ENCODE data around the gene TMEFF2.
"Not testable (repeated sequence)": the region's sequence is repeated elsewhere in the genome, so short reads cannot be mapped to it uniquely, and the experiment has no call there.

Gene TMEFF2

DNA sequence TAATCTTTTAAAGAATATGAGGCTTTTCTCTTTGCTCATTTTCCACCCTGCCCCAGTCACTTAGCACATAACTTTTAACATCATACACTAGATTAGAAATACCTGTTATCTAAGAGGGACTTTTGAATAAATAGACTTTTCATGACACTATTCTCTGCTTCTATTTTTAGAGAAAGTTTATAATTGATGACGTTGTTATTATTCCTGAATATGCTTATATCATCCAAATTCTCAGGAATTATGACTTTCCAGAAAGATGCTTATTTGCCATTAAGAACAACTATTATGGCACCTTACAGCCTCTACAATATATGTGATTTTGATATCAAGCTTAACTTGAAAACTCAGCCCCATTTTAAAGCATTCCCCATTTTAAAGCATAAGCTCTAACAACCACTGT, 11.4 kb downstream of the TMEFF2 start:
- no peak for DNase-seq (ENCODE audit: low read depth in 2 of 2)

DNA sequence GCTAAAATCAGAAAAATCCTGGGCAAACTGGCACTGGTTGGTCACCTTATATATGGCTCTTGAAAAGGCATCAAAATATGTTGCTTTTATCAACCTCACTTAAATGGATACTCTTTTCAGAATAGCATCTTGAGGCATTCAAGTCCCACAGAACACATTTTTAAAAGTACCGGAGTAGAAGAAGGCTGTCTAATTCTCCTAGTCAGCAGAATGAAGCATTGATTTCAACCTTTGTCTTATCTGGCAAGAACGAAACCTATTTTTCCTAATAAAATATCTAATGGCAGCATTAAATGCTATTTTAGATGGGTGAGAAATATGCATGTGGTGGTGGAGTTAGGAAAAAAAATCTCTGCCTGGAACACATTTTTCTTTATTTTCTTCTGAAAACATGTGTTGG, 27.8 kb downstream of the TMEFF2 start:
- no peak for DNase-seq (ENCODE audit: low read depth in 2 of 2)

GRCh38 chr2:192165842-192166241, 28.9 kb downstream of the TMEFF2 start:
- DNase-seq (ENCODE audit: low read depth in 2 of 2) = no peak

DNA sequence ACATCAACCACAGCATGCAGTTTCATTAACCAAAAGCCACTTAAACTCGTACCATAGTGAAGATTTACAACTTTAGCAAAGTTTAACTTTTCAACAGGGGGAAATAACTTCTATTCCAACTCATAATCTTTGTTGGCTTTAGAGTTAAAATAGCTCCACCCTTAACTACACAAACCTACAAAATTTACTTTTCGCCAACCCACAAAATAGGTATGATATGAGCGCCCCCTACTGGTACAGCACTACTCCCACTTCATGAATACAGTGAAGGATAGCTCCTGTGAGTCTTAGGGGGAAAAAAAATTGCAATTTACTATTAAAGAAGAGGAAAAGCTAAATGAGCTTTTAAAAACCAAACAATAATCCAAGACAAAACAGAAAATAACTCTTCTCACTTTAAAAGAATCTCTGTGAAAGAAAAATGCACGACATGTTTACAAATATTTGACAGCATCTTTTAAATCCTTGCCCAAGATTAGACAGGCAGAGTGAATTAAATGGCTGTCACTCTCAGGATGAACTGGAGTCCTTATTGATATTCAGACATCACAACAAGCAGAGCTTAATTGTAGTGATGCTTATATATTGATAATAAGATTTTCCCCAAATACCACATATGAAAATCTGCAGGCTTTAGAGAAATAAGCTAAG, 32.2 kb downstream of the TMEFF2 start:
- DNase-seq (ENCODE audit: low read depth in 2 of 2) = peak; percentile 46 to 58

DNA sequence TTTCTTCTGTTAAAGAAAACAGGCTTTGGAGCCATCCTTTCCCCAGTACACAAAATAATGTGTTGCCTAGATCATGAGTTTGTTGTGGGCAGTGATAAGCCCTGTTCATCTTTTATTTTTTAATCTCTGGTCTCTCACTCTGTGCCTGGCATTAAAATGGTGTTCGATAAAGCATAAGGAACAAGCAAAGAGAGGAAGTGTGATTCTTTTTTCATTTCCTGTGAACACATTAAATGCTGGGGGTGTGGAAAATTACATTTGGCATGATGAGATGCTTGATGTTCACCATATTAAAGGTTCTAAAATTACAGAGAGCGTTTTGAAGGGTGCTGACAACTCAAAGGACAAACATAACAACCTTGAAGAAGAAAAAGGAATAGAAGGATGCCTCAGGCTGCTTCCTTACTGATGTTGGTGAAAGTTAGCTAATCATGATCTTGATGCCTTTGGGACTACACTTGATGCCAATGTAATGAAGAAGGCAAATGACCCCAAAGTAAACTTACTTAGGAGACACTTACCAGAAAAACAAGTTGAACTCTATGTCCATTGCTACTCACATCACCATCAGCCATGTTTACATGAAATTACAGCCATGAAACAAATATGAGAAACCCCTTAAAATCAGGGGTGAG, 33.0 kb downstream of the TMEFF2 start:
- DNase-seq (ENCODE audit: low read depth in 2 of 2) = no peak

DNA sequence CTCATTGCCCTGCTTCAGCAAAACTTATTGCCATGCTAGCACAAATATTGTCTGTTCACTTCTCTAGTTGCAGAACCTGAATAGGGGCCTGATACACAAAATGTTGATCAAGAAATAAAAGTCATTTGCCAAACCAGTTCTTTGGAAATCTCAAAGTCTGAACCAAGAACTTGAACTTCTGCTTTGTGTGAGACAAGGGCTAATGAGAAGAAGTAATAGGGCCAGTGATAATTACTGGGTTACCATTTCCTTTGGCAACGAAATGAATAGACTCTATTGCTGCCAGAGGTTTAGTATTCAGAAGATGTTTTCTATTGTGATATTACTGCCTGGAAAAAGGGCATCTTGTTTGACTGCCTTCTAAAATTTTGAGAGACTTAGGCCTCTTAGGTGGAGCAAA, 35.0 kb downstream of the TMEFF2 start:
- DNase-seq (ENCODE audit: low read depth in 2 of 2) = no peak

DNA sequence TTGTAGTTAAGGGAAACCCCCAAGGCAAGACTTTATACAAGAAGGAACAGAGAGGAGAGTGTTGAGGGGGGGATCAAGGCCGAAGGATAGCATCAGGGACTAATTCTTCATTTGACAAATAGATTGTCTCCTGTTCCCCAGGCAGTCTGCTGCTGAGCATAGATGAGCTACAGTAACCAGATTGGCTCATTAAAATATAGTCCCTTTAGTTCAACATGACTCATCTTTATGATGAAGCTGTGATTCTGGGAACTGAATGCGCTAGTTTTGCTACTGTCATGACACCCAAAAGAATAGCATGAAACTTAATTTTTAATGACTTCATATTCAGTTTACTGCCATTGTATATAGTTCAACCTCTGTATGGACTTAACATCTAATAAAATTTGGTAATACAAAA, 35.5 kb downstream of the TMEFF2 start:
- no peak for DNase-seq (ENCODE audit: low read depth in 2 of 2)

DNA sequence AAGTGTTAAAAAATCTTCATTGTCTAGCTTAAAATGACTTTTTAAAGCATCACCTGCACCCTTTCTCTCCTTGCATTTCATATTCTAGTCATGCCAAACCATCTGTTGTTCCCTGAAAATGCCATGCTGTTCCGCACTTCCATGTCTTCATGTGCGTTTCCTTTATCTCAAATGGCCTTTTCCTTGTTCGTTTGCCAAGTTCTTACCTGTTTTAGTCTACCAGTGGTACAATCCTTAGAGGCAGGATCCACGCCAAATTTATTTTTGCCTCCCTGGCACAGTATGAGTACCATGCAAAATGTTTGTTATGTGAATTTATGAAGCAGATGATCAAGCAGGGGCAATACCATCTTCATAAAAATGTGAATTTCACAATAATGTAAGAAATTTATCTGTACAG, 37.0 kb downstream of the TMEFF2 start:
- DNase-seq (ENCODE audit: low read depth in 2 of 2) = no peak

GRCh38 chr2:192155511-192156118, 39.1 kb downstream of the TMEFF2 start:
- DNase-seq (ENCODE audit: low read depth in 2 of 2) = no peak

GRCh38 chr2:192153561-192153960, 41.2 kb downstream of the TMEFF2 start:
- no peak for DNase-seq (ENCODE audit: low read depth in 2 of 2)

GRCh38 chr2:192151853-192152252, 42.9 kb downstream of the TMEFF2 start:
- no peak for DNase-seq (ENCODE audit: low read depth in 2 of 2)

DNA sequence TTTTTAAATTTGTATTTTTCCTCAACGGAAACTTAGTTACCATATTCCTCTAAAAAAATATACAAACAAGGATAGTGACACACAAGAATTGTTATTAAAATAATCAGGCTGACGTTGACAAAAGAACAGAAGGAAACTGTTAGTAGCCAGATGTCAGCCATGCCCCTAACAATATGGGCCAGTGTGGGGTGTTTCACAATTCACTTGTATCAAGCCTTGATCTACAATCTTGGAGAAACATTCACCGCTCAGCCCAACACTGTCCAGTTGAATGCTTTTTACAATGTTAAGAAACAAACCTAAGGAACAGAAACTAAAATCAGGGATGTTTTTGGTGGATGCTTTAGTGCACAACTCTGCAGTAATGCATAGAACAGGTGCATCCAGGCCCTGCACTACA, 44.6 kb downstream of the TMEFF2 start:
- DNase-seq (ENCODE audit: low read depth in 2 of 2) = no peak

DNA sequence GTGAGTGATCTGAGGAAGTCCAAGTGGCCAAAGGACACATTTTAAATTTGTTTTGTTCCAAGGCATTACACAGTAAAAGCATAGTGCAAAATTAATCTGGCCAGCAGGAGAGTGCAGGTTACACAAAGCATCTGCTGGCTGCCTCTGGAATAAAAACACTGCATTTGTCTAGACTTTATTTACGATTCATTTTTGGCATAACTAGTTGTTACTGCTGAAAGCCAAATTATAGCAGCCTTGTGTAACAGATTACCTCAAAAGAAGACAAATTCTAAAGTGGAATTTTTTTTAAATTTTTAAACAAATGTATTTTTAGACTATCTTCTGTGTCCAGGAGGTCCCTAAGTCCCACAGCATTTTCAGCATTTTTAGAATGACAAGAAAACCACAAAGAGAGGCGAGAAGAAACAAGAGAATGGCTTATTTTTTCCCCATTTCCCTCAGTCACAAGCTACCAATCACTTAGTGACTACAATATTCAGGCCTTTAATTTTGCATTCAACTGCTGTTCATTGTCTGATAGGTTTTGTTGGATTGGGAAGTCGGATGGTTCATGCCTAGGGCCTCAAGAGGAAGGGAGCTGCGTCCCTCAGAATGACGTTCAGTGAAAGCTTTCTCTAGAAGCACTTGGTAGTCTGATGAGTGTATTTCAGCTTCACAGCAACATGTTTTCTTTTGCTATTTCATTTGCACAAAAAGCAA, 46.0 kb downstream of the TMEFF2 start:
- DNase-seq (ENCODE audit: low read depth in 2 of 2) = no peak

DNA sequence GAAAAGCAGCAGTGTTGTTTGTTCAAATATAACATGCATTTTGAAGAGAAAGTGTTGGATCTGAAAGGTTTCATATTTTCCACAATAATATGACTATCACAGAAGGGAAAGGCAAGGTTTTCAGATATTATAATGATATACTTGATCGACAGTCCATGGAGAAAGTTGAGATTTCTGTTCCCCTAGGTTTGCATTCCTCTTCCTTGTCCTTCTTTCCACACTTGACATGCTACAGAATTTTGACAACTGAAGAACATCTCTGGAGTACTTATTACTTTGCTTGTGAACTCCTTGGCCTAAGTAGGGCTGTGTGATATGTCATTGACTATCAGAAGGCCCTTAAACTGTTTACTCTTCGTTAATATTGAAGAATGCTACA, 46.5 kb downstream of the TMEFF2 start:
- no peak for DNase-seq (ENCODE audit: low read depth in 2 of 2)

GRCh38 chr2:192146069-192147015, 48.4 kb downstream of the TMEFF2 start:
- DNase-seq (ENCODE audit: low read depth in 2 of 2) = no peak

DNA sequence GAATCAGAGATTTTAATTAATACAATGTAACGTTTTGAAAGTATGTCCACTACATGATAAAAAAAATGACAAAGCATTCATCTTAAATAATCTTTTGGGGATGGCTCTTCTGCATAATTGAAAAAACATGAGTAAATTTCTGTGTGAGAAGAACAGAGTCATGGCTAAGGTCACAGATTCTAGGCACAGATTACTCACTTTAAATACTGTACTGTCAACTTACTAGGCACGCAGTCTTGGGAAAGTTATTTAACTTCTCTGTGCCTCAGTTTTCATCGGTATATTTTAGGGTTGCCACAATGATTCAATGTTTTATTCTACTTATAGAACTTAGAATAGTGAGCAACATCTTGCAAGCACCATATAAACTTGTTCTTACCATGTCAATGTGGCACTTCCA, 49.2 kb downstream of the TMEFF2 start:
- no peak for DNase-seq (ENCODE audit: low read depth in 2 of 2)

GRCh38 chr2:192140236-192140839, 54.4 kb downstream of the TMEFF2 start:
- DNase-seq (ENCODE audit: low read depth in 2 of 2) = no peak

GRCh38 chr2:192139813-192140212, 54.9 kb downstream of the TMEFF2 start:
- DNase-seq (ENCODE audit: low read depth in 2 of 2) = no peak

- no peak for DNase-seq (ENCODE audit: low read depth in 2 of 2)
These were observed 57.3 kb downstream of the TMEFF2 start for GRCh38 chr2:192137451-192137850.

DNA sequence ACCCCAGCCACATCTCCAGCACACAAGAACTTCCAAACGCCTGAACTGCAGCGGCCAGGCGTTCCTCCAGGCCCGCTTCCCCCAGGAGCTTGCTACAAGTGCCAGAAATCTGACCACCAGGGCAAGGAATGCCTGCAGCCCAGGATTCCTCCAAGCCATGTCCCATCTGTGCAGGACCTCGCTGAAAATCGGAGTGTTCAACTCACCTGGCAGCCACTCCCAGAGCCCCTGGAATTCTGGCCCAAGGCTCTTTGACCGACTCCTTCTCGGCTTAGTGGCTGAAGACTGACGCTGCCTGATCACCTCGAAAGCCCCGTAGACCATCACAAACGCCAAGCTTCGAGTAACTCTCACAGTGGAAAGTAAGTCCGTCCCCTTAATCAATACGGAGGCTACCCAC, 62.1 kb downstream of the TMEFF2 start:
- not testable (repeated sequence) for DNase-seq (ENCODE audit: low read depth in 2 of 2)

- not testable (repeated sequence) for DNase-seq (ENCODE audit: low read depth in 2 of 2)
These were observed 64.4 kb downstream of the TMEFF2 start for GRCh38 chr2:192130312-192130711.

Data from stimulated activated CD4-positive, alpha-beta T cell treated with anti-CD3 and anti-CD28 coated beads, Interleukin-4, amount 100 ng/mL, for 48 hours (primary cell).